LNCaP clone FGC (cell line): ENCODE measurements around the gene CLSTN2.

ENCODE experiments used
- DNase-seq: peaks from one replicate; pipeline ENCODE4 v3.0.0-alpha.2; 2011; ENCODE audit warnings: low read depth
- H3K4me3 ChIP-seq: 2 replicates; pipeline ENCODE4 v1.5.1; 2011; ENCODE audit warnings: mild to moderate bottlenecking, low read depth, low read length, control low read depth
- CTCF ChIP-seq: IDR thresholded peaks from 2 replicates; pipeline ENCODE4 v1.5.1; 2012; ENCODE audit warnings: mild to moderate bottlenecking; ENCODE audit not compliant: control insufficient read depth, insufficient read depth; ENCODE audit errors: extremely low read depth

Gene CLSTN2

GRCh38 chr3:139953131-139953910, 18.3 kb downstream of the CLSTN2 start:
- H3K4me3 ChIP-seq = no peak overlapping the region
- TF ChIP-seq CTCF = no peak
- DNase-seq = no peak

- H3K4me3 ChIP-seq = no peak overlapping the region
- TF ChIP-seq CTCF = no peak
These were observed 19.3 kb downstream of the CLSTN2 start for GRCh38 chr3:139954146-139954860.

GRCh38 chr3:139957844-139958243, 22.9 kb downstream of the CLSTN2 start:
- TF ChIP-seq CTCF = no peak
- H3K4me3 ChIP-seq = no peak overlapping the region
- DNase-seq = no peak

More at GRCh38 chr3:139954146-139954860, 19.3 kb downstream of the CLSTN2 start:
- no peak for DNase-seq

GRCh38 chr3:139969386-139969785, 34.4 kb downstream of the CLSTN2 start:
- TF ChIP-seq CTCF = no peak
- H3K4me3 ChIP-seq = no peak overlapping the region
- no peak for DNase-seq

GRCh38 chr3:139970526-139970925, 35.5 kb downstream of the CLSTN2 start:
- TF ChIP-seq CTCF = no peak
- no peak overlapping the region for H3K4me3 ChIP-seq
- DNase-seq = no peak

- no peak for TF ChIP-seq CTCF
- H3K4me3 ChIP-seq = no peak overlapping the region
- DNase-seq = no peak
These were observed 39.9 kb downstream of the CLSTN2 start for GRCh38 chr3:139974809-139975425.
